ENCODE measurements around the gene MGMT. TPM values are rescaled to one million over a fixed set of nuclear protein-coding genes. Genes with fewer than 3 reads are reported as not detected.

Gene MGMT
- total RNA-seq, 1 donor from 2014 or later, result 25.9 TPM

DNA sequence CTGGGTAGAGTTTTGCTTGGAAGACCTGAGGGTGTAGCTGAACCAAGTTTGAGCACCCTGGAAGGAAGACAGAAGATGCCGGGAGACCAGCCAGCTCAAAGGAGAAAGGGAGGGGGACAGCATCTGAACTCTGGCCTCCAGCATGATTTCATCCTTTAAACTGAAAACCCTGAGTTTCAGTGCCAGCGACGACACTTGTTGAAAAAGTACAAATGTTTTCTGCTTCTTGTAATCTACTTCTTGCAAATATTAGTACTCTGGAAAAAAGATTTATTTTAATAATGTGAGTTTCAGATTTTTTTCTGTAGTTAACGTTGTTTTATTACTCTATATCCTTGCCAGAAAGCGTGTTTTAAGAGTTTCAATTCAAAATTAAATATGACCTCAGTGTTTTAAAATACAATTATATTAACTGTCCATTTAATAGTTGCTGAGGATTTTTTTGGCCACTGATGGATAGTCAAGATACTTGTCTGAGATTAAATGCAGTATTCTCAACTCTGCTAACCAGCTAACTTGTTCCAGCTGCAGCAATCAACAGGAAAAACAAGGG, 227.7 kb downstream of the MGMT start:
- Mint-ChIP-seq H3K27me3 (ENCODE audit: unreplicated experiment) (peaks cover 5% of the 10 kb centered on the region), H3K4me3 (ENCODE audit: unreplicated experiment) (no peak overlapping the region), H3K9me3 (ENCODE audit: unreplicated experiment) (no peaks in the 10 kb centered on the region), H3K27ac (ENCODE audit: unreplicated experiment) (no peak overlapping the region), H3K4me1 (ENCODE audit: unreplicated experiment) (peaks cover 2% of the 10 kb centered on the region), H3K36me3 (ENCODE audit: low read depth, unreplicated experiment) (no peaks in the 10 kb centered on the region)
- DNase-seq (ENCODE audit: low spot score), result no peak
- TF ChIP-seq, protein P1, sequence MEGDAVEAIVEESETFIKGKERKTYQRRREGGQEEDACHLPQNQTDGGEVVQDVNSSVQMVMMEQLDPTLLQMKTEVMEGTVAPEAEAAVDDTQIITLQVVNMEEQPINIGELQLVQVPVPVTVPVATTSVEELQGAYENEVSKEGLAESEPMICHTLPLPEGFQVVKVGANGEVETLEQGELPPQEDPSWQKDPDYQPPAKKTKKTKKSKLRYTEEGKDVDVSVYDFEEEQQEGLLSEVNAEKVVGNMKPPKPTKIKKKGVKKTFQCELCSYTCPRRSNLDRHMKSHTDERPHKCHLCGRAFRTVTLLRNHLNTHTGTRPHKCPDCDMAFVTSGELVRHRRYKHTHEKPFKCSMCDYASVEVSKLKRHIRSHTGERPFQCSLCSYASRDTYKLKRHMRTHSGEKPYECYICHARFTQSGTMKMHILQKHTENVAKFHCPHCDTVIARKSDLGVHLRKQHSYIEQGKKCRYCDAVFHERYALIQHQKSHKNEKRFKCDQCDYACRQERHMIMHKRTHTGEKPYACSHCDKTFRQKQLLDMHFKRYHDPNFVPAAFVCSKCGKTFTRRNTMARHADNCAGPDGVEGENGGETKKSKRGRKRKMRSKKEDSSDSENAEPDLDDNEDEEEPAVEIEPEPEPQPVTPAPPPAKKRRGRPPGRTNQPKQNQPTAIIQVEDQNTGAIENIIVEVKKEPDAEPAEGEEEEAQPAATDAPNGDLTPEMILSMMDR (IDR thresholded peaks at IDR 0.05; ENCODE audit: unreplicated experiment), result no peak

DNA sequence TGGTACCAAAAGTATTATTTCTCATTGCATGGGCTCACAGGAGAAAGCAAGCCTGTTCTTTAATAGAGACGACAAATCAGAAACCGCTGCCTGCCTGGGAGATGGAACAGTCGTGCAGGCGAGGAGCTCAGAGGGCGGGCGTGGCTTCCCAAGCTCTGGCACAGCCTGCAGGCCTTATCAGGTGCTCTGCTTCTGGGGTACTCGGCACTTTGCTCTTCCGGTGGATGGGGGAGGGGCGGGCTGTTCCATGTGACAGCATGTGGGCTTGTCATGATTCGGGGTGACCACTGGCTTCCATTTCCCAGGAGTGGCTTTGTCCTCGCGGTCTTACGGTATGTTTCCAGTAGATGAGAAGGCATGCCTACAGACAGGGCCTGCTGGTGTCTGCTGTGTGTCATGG, 228.6 kb downstream of the MGMT start:
- peaks cover 2% of the 10 kb centered on the region for H3K4me1 Mint-ChIP-seq (ENCODE audit: unreplicated experiment)
- no peak overlapping the region for H3K27ac Mint-ChIP-seq (ENCODE audit: unreplicated experiment)
- no peak for DNase-seq (ENCODE audit: low spot score)
- peaks cover 4% of the 10 kb centered on the region for H3K27me3 Mint-ChIP-seq (ENCODE audit: unreplicated experiment)
- H3K9me3 Mint-ChIP-seq (ENCODE audit: unreplicated experiment), result no peaks in the 10 kb centered on the region
- no peak overlapping the region for H3K4me3 Mint-ChIP-seq (ENCODE audit: unreplicated experiment)
- TF ChIP-seq, protein P1 (IDR thresholded peaks at IDR 0.05; ENCODE audit: unreplicated experiment), result no peak
- no peaks in the 10 kb centered on the region for H3K36me3 Mint-ChIP-seq (ENCODE audit: low read depth, unreplicated experiment)

DNA sequence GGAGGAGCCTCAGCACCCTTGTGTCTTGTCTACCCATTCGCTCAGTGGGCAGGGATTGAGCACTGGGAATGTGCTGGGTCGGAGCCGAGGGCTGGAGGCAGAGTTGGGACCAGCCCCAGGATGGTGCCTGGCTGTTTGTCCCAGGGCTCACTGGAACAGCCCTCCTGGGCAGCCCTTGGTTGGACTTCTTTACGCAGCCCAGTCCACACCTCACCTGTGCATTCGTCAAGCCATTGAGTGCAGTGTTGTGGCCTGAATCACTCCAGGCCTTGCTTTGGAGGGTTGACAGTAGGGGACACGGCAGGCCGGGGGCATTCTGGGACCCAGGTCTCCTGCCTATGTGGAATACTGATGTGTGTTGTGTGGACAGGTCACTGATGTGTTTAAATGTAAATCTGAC, 229.6 kb downstream of the MGMT start:
- Mint-ChIP-seq H3K4me1 (ENCODE audit: unreplicated experiment) (peaks cover 6% of the 10 kb centered on the region), H3K27me3 (ENCODE audit: unreplicated experiment) (peaks cover 4% of the 10 kb centered on the region), H3K4me3 (ENCODE audit: unreplicated experiment) (no peak overlapping the region), H3K36me3 (ENCODE audit: low read depth, unreplicated experiment) (no peaks in the 10 kb centered on the region), H3K9me3 (ENCODE audit: unreplicated experiment) (no peaks in the 10 kb centered on the region), H3K27ac (ENCODE audit: unreplicated experiment) (no peak overlapping the region)
- DNase-seq (ENCODE audit: low spot score), result no peak
- TF ChIP-seq, protein P1 (IDR thresholded peaks at IDR 0.05; ENCODE audit: unreplicated experiment), result no peak

DNA sequence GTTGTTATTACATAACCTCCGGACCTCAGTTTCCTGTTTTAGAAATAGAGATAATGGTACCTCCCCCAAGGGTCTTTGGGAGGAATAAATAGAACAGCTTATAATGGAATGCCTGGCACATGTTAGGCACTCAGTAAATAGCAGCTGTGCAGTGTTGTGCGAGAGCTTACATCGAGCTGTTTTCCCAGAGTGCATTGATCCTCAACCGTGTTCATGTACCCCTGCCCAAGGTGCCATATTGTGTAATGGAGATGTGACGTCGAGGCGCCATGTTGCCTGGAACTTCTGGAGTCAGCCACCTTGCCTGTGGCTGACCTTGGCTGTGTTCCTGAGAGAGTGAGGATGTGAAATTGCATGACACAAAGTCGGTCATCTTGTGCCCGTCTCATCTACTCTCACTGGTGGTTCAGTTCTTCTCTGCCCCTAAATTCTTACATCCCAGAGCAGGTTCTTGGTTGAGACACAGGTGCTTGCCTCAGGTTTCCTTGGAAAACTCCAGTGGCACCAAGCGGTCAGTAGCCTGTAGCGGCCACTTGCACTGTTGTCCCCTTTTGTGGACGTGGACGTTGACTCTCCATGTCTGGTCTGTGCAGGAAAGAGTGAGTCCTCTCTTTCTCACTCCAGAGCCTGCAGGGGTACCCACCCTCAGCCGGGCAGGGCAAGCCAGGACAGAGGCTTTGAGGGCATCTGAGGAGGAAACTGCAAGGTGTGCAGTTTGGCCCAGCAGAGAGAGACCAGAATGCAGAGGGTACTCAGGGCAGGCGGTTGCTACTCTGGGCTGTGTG, 230.6 kb downstream of the MGMT start:
- H3K36me3 Mint-ChIP-seq (ENCODE audit: low read depth, unreplicated experiment), result peaks cover 4% of the 10 kb centered on the region
- H3K27me3 Mint-ChIP-seq (ENCODE audit: unreplicated experiment), result peaks cover 7% of the 10 kb centered on the region
- no peak overlapping the region for H3K27ac Mint-ChIP-seq (ENCODE audit: unreplicated experiment)
- no peak for DNase-seq (ENCODE audit: low spot score)
- TF ChIP-seq, protein P1 (IDR thresholded peaks at IDR 0.05; ENCODE audit: unreplicated experiment), result no peak
- H3K4me3 Mint-ChIP-seq (ENCODE audit: unreplicated experiment), result no peak overlapping the region
- peaks cover 6% of the 10 kb centered on the region for H3K4me1 Mint-ChIP-seq (ENCODE audit: unreplicated experiment)
- H3K9me3 Mint-ChIP-seq (ENCODE audit: unreplicated experiment), result no peaks in the 10 kb centered on the region

DNA sequence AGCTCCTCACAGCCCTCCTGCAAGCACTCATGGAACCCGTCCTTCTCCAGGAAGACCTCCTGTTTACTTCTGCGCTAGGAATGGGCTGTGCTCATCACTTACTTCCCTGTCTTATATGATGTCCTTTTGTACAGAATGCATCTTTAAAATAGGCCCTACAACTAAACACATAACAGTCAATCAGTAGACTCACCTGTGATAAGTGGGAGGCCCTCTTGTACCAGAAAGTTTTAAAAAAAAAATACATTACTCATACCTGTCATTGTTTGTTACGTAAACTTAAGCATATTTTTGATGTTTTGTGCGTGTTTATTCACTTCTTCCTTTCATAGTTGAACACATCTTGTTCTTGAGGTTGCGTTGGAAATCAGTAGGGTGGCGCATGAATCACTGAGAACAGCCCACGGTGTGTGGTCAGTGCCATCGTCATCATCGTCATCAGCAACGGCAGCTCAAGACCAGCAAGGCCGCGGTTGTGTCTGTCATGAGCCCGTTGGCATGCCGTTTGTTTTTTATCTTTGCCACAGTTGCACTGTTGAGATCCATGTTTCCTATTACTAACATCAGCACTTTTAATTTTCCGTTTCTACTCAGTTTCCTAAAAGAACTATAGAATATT, 232.8 kb downstream of the MGMT start:
- Mint-ChIP-seq H3K4me3 (ENCODE audit: unreplicated experiment) (no peak overlapping the region), H3K27ac (ENCODE audit: unreplicated experiment) (no peak overlapping the region), H3K9me3 (ENCODE audit: unreplicated experiment) (no peaks in the 10 kb centered on the region), H3K4me1 (ENCODE audit: unreplicated experiment) (peaks cover 13% of the 10 kb centered on the region), H3K27me3 (ENCODE audit: unreplicated experiment) (peaks cover 7% of the 10 kb centered on the region), H3K36me3 (ENCODE audit: low read depth, unreplicated experiment) (peaks cover 4% of the 10 kb centered on the region)
- TF ChIP-seq, protein P1 (IDR thresholded peaks at IDR 0.05; ENCODE audit: unreplicated experiment), result no peak
- no peak for DNase-seq (ENCODE audit: low spot score)
